ENCODE measurements around the gene PCDHA11.
"Not testable (repeated sequence)": the region's sequence is repeated elsewhere in the genome, so short reads cannot be mapped to it uniquely, and the experiment has no call there.

The PCDHA11 gene

GRCh38 chr5:140835622-140836510 is 32.9 kb upstream of the PCDHA11 start:
- Histone ChIP-seq H3K9me3 (ENCODE audit: severe bottlenecking) (peaks cover 2% of the 10 kb centered on the region), H3K4me1 (ENCODE audit: insufficient read depth, poor library complexity, severe bottlenecking) (peaks cover 3% of the 10 kb centered on the region)
- ATAC-seq (ENCODE audit: low read depth): no peak

DNA sequence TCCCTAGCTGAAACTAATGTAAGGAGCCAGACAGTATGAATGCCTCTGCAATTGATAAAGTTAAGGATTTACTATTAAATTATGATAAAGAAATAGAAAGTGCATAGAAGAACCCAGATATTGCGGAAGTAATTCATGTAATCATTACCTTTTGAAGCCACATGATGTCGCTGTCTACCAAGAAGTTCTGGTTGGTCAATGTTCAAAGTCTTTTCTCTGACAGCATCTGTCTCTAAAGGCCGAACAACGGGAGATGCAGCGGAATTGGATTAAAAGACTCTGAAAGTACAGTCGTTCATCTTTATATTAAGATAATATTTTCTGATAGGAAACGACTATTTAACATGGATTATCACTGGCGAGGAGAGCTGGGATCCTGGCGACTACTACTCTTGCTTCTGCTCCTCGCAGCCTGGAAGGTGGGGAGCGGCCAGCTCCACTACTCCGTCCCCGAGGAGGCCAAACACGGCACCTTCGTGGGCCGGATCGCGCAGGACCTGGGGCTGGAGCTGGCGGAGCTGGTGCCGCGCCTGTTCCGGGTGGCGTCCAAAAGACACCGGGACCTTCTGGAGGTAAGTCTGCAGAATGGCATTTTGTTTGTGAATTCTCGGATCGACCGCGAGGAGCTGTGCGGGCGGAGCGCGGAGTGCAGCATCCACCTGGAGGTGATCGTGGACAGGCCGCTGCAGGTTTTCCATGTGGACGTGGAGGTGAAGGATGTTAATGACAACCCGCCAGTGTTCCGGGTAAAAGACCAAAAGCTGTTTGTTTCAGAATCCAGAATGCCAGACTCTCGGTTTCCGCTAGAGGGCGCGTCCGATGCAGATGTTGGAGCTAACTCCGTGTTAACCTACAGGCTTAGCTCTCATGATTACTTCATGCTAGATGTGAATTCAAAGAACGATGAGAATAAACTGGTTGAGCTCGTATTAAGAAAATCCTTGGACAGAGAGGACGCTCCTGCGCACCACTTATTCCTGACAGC is 27.5 kb upstream of the PCDHA11 start, which contains the start of gene PCDHA8:
TSS of gene PCDHA8 (plus strand) at position 210 of the 985 bp plus-strand sequence. CDS start at position 345, 135 bp downstream.
- ATAC-seq (ENCODE audit: low read depth): peak; percentile 87
- Histone ChIP-seq H3K4me1 (ENCODE audit: insufficient read depth, poor library complexity, severe bottlenecking) (peaks cover 3% of the 10 kb centered on the region), H3K36me3 (ENCODE audit: low read depth) (no peaks in the 10 kb centered on the region; the same call in 1 of the 2 replicates), H3K27me3 (ENCODE audit: insufficient read depth, poor library complexity, severe bottlenecking) (peaks cover 44% of the 10 kb centered on the region), H3K4me3 (ENCODE audit: severe bottlenecking) (peak within 1 kb of the TSS; percentile 27), H3K27ac (ENCODE audit: poor library complexity, severe bottlenecking) (no peak within 1 kb of the TSS), H3K9me3 (ENCODE audit: severe bottlenecking) (peaks cover 2% of the 10 kb centered on the region)
- no peak for DNase-seq (ENCODE audit: low spot score)
- TF ChIP-seq, protein P1, sequence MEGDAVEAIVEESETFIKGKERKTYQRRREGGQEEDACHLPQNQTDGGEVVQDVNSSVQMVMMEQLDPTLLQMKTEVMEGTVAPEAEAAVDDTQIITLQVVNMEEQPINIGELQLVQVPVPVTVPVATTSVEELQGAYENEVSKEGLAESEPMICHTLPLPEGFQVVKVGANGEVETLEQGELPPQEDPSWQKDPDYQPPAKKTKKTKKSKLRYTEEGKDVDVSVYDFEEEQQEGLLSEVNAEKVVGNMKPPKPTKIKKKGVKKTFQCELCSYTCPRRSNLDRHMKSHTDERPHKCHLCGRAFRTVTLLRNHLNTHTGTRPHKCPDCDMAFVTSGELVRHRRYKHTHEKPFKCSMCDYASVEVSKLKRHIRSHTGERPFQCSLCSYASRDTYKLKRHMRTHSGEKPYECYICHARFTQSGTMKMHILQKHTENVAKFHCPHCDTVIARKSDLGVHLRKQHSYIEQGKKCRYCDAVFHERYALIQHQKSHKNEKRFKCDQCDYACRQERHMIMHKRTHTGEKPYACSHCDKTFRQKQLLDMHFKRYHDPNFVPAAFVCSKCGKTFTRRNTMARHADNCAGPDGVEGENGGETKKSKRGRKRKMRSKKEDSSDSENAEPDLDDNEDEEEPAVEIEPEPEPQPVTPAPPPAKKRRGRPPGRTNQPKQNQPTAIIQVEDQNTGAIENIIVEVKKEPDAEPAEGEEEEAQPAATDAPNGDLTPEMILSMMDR (IDR thresholded peaks at IDR 0.05; ENCODE audit: poor library complexity, severe bottlenecking): peak; percentile 90

More at GRCh38 chr5:140835622-140836510, 32.9 kb upstream of the PCDHA11 start:
- Histone ChIP-seq H3K36me3 (ENCODE audit: low read depth) (no peaks in the 10 kb centered on the region; the same call in 1 of the 2 replicates), H3K4me3 (ENCODE audit: severe bottlenecking) (no peak overlapping the region), H3K27ac (ENCODE audit: poor library complexity, severe bottlenecking) (no peak overlapping the region), H3K27me3 (ENCODE audit: insufficient read depth, poor library complexity, severe bottlenecking) (peaks cover 91% of the 10 kb centered on the region)
- TF ChIP-seq, protein P1 (IDR thresholded peaks at IDR 0.05; ENCODE audit: poor library complexity, severe bottlenecking): no peak
- no peak for DNase-seq (ENCODE audit: low spot score)

DNA sequence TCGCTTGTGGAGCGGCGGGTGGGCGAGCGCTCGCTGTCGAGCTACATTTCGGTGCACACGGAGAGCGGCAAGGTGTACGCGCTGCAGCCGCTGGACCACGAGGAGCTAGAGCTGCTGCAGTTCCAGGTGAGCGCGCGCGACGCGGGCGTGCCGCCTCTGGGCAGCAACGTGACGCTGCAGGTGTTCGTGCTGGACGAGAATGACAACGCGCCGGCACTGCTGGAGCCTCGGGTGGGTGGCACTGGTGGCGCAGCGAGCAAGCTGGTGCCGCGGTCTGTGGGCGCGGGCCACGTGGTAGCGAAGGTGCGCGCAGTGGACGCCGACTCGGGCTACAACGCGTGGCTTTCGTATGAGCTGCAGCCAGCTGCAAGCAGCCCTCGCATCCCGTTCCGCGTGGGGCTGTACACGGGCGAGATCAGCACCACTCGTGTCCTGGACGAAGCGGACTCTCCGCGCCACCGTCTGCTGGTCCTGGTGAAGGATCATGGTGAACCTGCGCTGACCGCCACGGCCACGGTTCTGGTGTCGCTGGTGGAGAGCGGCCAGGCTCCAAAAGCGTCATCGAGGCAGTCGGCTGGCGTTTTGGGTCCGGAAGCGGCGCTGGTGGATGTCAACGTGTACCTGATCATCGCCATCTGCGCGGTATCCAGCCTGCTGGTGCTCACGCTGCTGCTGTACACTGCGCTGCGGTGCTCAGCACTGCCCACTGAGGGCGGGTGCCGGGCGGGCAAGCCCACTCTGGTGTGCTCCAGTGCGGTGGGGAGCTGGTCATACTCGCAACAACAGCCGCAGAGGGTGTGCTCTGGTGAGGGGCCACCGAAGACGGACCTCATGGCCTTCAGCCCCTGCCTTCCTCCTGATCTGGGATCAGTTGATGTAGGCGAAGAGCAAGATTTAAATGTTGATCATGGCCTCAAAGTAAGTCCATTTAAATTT is 25.7 kb upstream of the PCDHA11 start:
- no peak overlapping the region for H3K4me3 ChIP-seq (ENCODE audit: severe bottlenecking)
- peaks cover 3% of the 10 kb centered on the region for H3K4me1 ChIP-seq (ENCODE audit: insufficient read depth, poor library complexity, severe bottlenecking)
- H3K9me3 ChIP-seq (ENCODE audit: severe bottlenecking): peaks cover 2% of the 10 kb centered on the region
- no peak for ATAC-seq (ENCODE audit: low read depth)
- H3K27me3 ChIP-seq (ENCODE audit: insufficient read depth, poor library complexity, severe bottlenecking): peaks cover 27% of the 10 kb centered on the region
- H3K36me3 ChIP-seq (ENCODE audit: low read depth): no peaks in the 10 kb centered on the region; the same call in 1 of the 2 replicates
- H3K27ac ChIP-seq (ENCODE audit: poor library complexity, severe bottlenecking): no peak overlapping the region
- no peak for DNase-seq (ENCODE audit: low spot score)
- TF ChIP-seq, protein P1 (IDR thresholded peaks at IDR 0.05; ENCODE audit: poor library complexity, severe bottlenecking): no peak

- DNase-seq (ENCODE audit: low spot score); H3K27ac ChIP-seq (ENCODE audit: poor library complexity, severe bottlenecking); ATAC-seq (ENCODE audit: low read depth); H3K36me3 ChIP-seq (ENCODE audit: low read depth); H3K9me3 ChIP-seq (ENCODE audit: severe bottlenecking); H3K27me3 ChIP-seq (ENCODE audit: insufficient read depth, poor library complexity, severe bottlenecking); H3K4me3 ChIP-seq (ENCODE audit: severe bottlenecking); H3K4me1 ChIP-seq (ENCODE audit: insufficient read depth, poor library complexity, severe bottlenecking): not testable (repeated sequence)
These were observed 20.3 kb upstream of the PCDHA11 start, which contains the start of gene PCDHA9 for GRCh38 chr5:140848139-140849102. Gene PCDHA9 (plus strand): TSS chr5:140848382. CDS start chr5:140848496, 114 bp downstream.

- not testable (repeated sequence) for H3K27me3 ChIP-seq (ENCODE audit: insufficient read depth, poor library complexity, severe bottlenecking); H3K4me1 ChIP-seq (ENCODE audit: insufficient read depth, poor library complexity, severe bottlenecking); H3K9me3 ChIP-seq (ENCODE audit: severe bottlenecking); H3K36me3 ChIP-seq (ENCODE audit: low read depth); ATAC-seq (ENCODE audit: low read depth); H3K4me3 ChIP-seq (ENCODE audit: severe bottlenecking); DNase-seq (ENCODE audit: low spot score); H3K27ac ChIP-seq (ENCODE audit: poor library complexity, severe bottlenecking)
These were observed 18.7 kb upstream of the PCDHA11 start for GRCh38 chr5:140849831-140850634.

Data from RWPE2 (cell line).